Tibial nerve (tissue), 4 donors: Measurements from ENCODE around the gene PCSK5. TPM values are rescaled to one million over a fixed set of nuclear protein-coding genes. Genes with fewer than 3 reads are reported as not detected.

ENCODE experiments used
- DNase-seq, 2 donors: peaks; one replicate each; pipeline ENCODE4 v3.0.0-alpha.2; 2019; ENCODE audit warnings: low spot score in 2 of 2
- H3K27ac ChIP-seq, 4 donors: fragments of 200-600 bp; sonication (generic) in 3 of 4; one replicate each; pipeline ENCODE4 v1.5.1; 2017 to 2019; ENCODE audit warnings: mild to moderate bottlenecking in 1 of 4
- H3K27me3 ChIP-seq, 2 donors: fragments of 200-600 bp; sonication (generic) in 1 of 2; one replicate each; pipeline versions ENCODE4 v1.5.1 to v1.6.0; 2017 to 2019
- H3K36me3 ChIP-seq, 3 donors: fragments of 200-600 bp; sonication (generic); one replicate each; pipeline ENCODE4 v1.5.1; 2018 to 2019
- H3K4me1 ChIP-seq, 4 donors: fragments of 200-600 bp; sonication (generic) in 3 of 4; one replicate each; pipeline ENCODE4 v1.5.1; 2017 to 2019
- H3K4me3 ChIP-seq, 4 donors: fragments of 200-600 bp; sonication (generic) in 3 of 4; one replicate each; pipeline ENCODE4 v1.5.1; 2017 to 2019; ENCODE audit warnings: mild to moderate bottlenecking in 1 of 4, moderate library complexity in 1 of 4
- H3K9me3 ChIP-seq, 4 donors: fragments of 200-600 bp; sonication (generic) in 3 of 4; one replicate each; pipeline ENCODE4 v1.5.1; 2017 to 2019
- CTCF ChIP-seq, 5 experiments: fragments of 200-600 bp in 3 of 5; fragments of 450-650 bp in 2 of 5; sonication (generic) in 3 of 5; IDR thresholded peaks; one replicate each; pipeline ENCODE4 v1.5.1; 2016 to 2019; ENCODE audit warnings: antibody characterized with exemption in 5 of 5, mild to moderate bottlenecking in 3 of 5, moderate library complexity in 2 of 5
- EP300 ChIP-seq, 2 donors: sonication (generic); formaldehyde crosslinking; IDR thresholded peaks; one replicate each; pipeline ENCODE4 v1.6.1; 2017; ENCODE audit warnings: antibody characterized with exemption in 2 of 2, mild to moderate bottlenecking in 1 of 2
- POLR2A ChIP-seq, 2 donors: fragments of 450-650 bp; IDR thresholded peaks; one replicate each; pipeline ENCODE4 v1.6.1; 2017; ENCODE audit warnings: antibody characterized with exemption in 2 of 2, mild to moderate bottlenecking in 2 of 2, moderate library complexity in 2 of 2
- WGBS, 2 donors: methylation state at CpG; one replicate each; pipeline ENCODE4 v1.1.5; 2018; 5-methylcytosine and 5-hydroxymethylcytosine counted together
- total RNA-seq, 4 donors: library from RNA; depleted of rRNA; stranded (reverse); fragments of >200 nt; gene quantifications; one replicate each; pipeline ENCODE4 v1.1.0, GENCODE V29; 2016

PCSK5 gene
- total RNA-seq, 4 donors from 2014 or later = 12.5 to 32.7 (median 23.0) TPM

DNA sequence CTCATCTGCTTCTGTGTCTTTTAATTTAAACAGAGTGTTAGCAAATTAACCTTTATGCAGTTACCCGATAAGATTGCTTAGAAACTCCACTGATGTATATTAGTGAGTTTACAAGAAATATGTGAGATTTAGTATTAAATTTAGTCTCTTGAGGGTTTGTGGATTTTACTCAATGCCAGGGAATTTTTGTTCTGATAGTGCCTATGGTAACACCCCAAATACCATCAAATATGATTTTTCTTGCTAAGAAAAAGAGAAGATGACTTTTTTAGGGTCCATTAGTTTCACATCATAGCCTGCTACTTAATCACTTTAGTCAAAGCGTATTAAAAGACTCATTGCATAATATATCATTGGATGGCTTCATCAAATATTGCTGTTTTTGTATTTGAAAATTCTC, 224.9 kb downstream of the PCSK5 start:
- Histone ChIP-seq H3K27ac (no peak overlapping the region), H3K4me3 (no peak overlapping the region), H3K36me3 (no peaks in the 10 kb centered on the region), H3K4me1 (no peaks in the 10 kb centered on the region), H3K27me3 (no peaks in the 10 kb centered on the region), H3K9me3 (no peaks in the 10 kb centered on the region)
- TF ChIP-seq POLR2A (IDR thresholded peaks at IDR 0.05) (no peak), EP300 (IDR thresholded peaks at IDR 0.05) (no peak), CTCF (IDR thresholded peaks at IDR 0.05) (no peak)
- 86 to 90% methylated on average over 2 of the region's 2 CpGs for WGBS, 2 donors
- DNase-seq = no peak

- no peak for DNase-seq
- Histone ChIP-seq H3K27me3 (no peaks in the 10 kb centered on the region), H3K9me3 (no peaks in the 10 kb centered on the region), H3K4me3 (no peak overlapping the region), H3K36me3 (no peaks in the 10 kb centered on the region), H3K4me1 (no peaks in the 10 kb centered on the region), H3K27ac (no peak overlapping the region)
- 90 to 91% methylated on average over 2 of the region's 2 CpGs for WGBS, 2 donors
- TF ChIP-seq CTCF (IDR thresholded peaks at IDR 0.05) (no peak), EP300 (IDR thresholded peaks at IDR 0.05) (no peak)
These were observed 225.6 kb downstream of the PCSK5 start for GRCh38 chr9:76115982-76116646.

- H3K4me3 ChIP-seq = no peak overlapping the region
- 78 to 87% methylated on average over 3 of the region's 3 CpGs for WGBS, 2 donors
- no peaks in the 10 kb centered on the region for H3K4me1 ChIP-seq
- no peak for TF ChIP-seq POLR2A (IDR thresholded peaks at IDR 0.05)
- no peaks in the 10 kb centered on the region for H3K36me3 ChIP-seq
- H3K27me3 ChIP-seq = no peaks in the 10 kb centered on the region
- no peak overlapping the region for H3K27ac ChIP-seq
- H3K9me3 ChIP-seq = no peaks in the 10 kb centered on the region
- no peak for DNase-seq
These were observed 226.4 kb downstream of the PCSK5 start for GRCh38 chr9:76116913-76117312.

GRCh38 chr9:76127637-76128036, 237.2 kb downstream of the PCSK5 start:
- 96 to 98% methylated on average over 5 of the region's 5 CpGs for WGBS, 2 donors
- no peak overlapping the region for H3K4me3 ChIP-seq
- no peaks in the 10 kb centered on the region for H3K9me3 ChIP-seq
- TF ChIP-seq EP300 (IDR thresholded peaks at IDR 0.05) (no peak), CTCF (IDR thresholded peaks at IDR 0.05) (no peak), POLR2A (IDR thresholded peaks at IDR 0.05) (no peak)
- H3K4me1 ChIP-seq = no peaks in the 10 kb centered on the region
- H3K27ac ChIP-seq = no peak overlapping the region
- no peaks in the 10 kb centered on the region for H3K36me3 ChIP-seq
- no peak for DNase-seq
- no peaks in the 10 kb centered on the region for H3K27me3 ChIP-seq

DNA sequence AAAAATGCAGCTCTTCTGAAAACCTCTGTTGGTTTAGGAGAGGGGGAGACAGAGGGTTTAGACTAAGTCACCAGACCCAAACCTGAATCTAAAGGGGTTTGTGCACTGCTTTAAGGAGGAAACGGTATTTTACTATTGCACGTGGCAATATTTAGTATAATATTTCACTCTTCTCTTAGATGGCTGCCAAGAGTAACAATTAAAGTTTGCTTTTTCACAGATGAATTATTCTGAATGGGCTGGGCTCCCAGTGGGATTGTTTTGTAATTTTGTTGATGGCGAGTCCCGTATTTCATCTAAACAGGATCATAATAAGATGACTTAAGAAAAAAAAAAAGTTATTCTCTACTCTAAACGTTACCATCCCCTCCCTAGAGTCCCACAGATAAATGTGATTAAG, 245.4 kb downstream of the PCSK5 start:
- no peak for TF ChIP-seq POLR2A (IDR thresholded peaks at IDR 0.05)
- TF ChIP-seq CTCF (IDR thresholded peaks at IDR 0.05) = no peak
- TF ChIP-seq EP300 (IDR thresholded peaks at IDR 0.05) = no peak
- no peak overlapping the region for H3K4me3 ChIP-seq
- H3K27ac ChIP-seq = no peak overlapping the region
- H3K9me3 ChIP-seq = no peaks in the 10 kb centered on the region
- H3K36me3 ChIP-seq = no peaks in the 10 kb centered on the region
- peak in 1 of 2 donors; percentile 11 for DNase-seq
- H3K27me3 ChIP-seq = no peaks in the 10 kb centered on the region
- H3K4me1 ChIP-seq = peaks cover 0 to 18% (median 0%) of the 10 kb centered on the region in 4 donors
- WGBS, 2 donors = 35 to 37% methylated on average over 5 of the region's 5 CpGs

GRCh38 chr9:76136986-76137385, 246.5 kb downstream of the PCSK5 start:
- Histone ChIP-seq H3K4me3 (no peak overlapping the region), H3K4me1 (peaks cover 0 to 18% (median 0%) of the 10 kb centered on the region in 4 donors), H3K36me3 (no peaks in the 10 kb centered on the region), H3K27ac (no peak overlapping the region), H3K27me3 (no peaks in the 10 kb centered on the region), H3K9me3 (no peaks in the 10 kb centered on the region)
- TF ChIP-seq CTCF (IDR thresholded peaks at IDR 0.05) (no peak), EP300 (IDR thresholded peaks at IDR 0.05) (no peak), POLR2A (IDR thresholded peaks at IDR 0.05) (no peak)
- WGBS, 2 donors = 20 to 27% methylated on average over 1 of the region's 1 CpG
- DNase-seq = no peak
